ENCODE data around the gene EVI2A. TPM values are rescaled to one million over a fixed set of nuclear protein-coding genes. Genes with fewer than 3 reads are reported as not detected.

The EVI2A gene
- total and polyA plus RNA-seq, 9 of the 15 experiments (the other 6 are each of a cell fraction or from before 2014, with no cell fraction given) = 0.06 to 0.37 (median 0.15) TPM; not detected in 3

GRCh38 chr17:31308372-31309334, 12.8 kb downstream of the EVI2A start:
- BruUV-seq (replicated peaks) = no TSS peak
- Histone ChIP-seq H3K27ac (ENCODE audit: extremely low read depth, low read depth, low read length) (peak overlapping the region; percentile 1; the same call in 1 of the 3 replicates), H3K79me2 (ENCODE audit: control insufficient read depth, insufficient read depth, low read length) (peaks cover 5% of the 10 kb centered on the region; the same call in 2 of the 3 replicates), H3K9me1 (ENCODE audit: control insufficient read depth, insufficient read depth, low read length) (no peaks in the 10 kb centered on the region), H3K27me3 (ENCODE audit: control insufficient read depth in 2 of 2, insufficient read depth in 2 of 2, low read length in 2 of 2) (no peaks in the 10 kb centered on the region), H4K20me1 (replicated peaks; ENCODE audit: control insufficient read depth, insufficient read depth, low read length) (peaks cover 7% of the 10 kb centered on the region; the same call in 1 of the 2 replicates), H3K9me3 (replicated peaks; ENCODE audit: control insufficient read depth, insufficient read depth, low read depth, low read length) (no peaks in the 10 kb centered on the region), H3K36me3 (ENCODE audit: control insufficient read depth, insufficient read depth, low read length) (no peaks in the 10 kb centered on the region), H2AFZ (ENCODE audit: low read depth, low read length) (no peak overlapping the region), H3K4me3 (no peak overlapping the region), H3K4me1 (replicated peaks in 1 of 2; ENCODE audit: control insufficient read depth in 2 of 2, insufficient read depth in 2 of 2, low read length in 2 of 2) (peaks cover 12% of the 10 kb centered on the region in 2 experiments; a peak in 4 of 5 replicates), H3K9ac (ENCODE audit: insufficient read depth in 1 of 2, low read depth in 2 of 2, low read length in 2 of 2) (no peak overlapping the region), H3K4me2 (ENCODE audit: insufficient read depth, low read length) (no peak overlapping the region; the same call in 1 of the 2 replicates)
- POLR2A ChIA-PET = no interaction called here
- FAIRE-seq = peak; percentile 69
- peak in 2 of 4 experiments; percentile 16 to 57 for DNase-seq (ENCODE audit: extremely low read depth in 1 of 4, low spot score in 3 of 4)
- in situ Hi-C loops (cut with MboI) (no loop called here), intact Hi-C loops (cut with micrococcal nuclease) (no loop called here)
- ATAC-seq = peak; percentile 70
- WGBS (ENCODE audit: insufficient coverage, low coverage, missing lambda C conversion rate) = 3% methylated on average over 4 of the region's 5 CpGs
- CTCF ChIA-PET (ENCODE audit: low intra/inter-chr PET ratio) = no interaction called here
- TF ChIP-seq SMARCC2 (IDR thresholded peaks at IDR 0.05; ENCODE audit: low read depth) (0 out of 2 replicates have a peak, but pooled peaks have one; percentile 27), SETDB1 (IDR thresholded peaks at IDR 0.05; ENCODE audit: low read length) (no peak), ETV6 (IDR thresholded peaks at IDR 0.05; ENCODE audit: borderline replicate concordance in 1 of 2, low read depth in 2 of 2, low read length in 1 of 2) (no peak), ETV6 (CRISPR knock-in tag; IDR thresholded peaks at IDR 0.05; ENCODE audit: borderline replicate concordance) (no peak), HDAC3 (IDR thresholded peaks at IDR 0.05; ENCODE audit: borderline replicate concordance, partially characterized antibody) (no peak), TEAD1 (CRISPR knock-in tag; IDR thresholded peaks at IDR 0.05) (no peak), SMARCA5 (IDR thresholded peaks at IDR 0.05) (peak; percentile 53; the same call in 1 of the 2 replicates), THRB (CRISPR knock-in tag; conservative IDR thresholded peaks at IDR 0.05) (0 out of 2 replicates have a peak, but pooled peaks have one; percentile 35), GATA2 (CRISPR knock-in tag; IDR thresholded peaks at IDR 0.05) (no peak), ZNF75A (CRISPR knock-in tag; IDR thresholded peaks at IDR 0.05) (no peak), NR4A1 (CRISPR knock-in tag; IDR thresholded peaks at IDR 0.05) (no peak), NR4A1 (tag; IDR thresholded peaks at IDR 0.05) (no peak), ZFPM2 (CRISPR knock-in tag; IDR thresholded peaks at IDR 0.05) (no peak), TEAD4 (IDR thresholded peaks at IDR 0.05; ENCODE audit: low read length) (peak; percentile 78), TEAD4 (CRISPR knock-in tag; IDR thresholded peaks at IDR 0.05; ENCODE audit: borderline replicate concordance) (no peak), KLF16 (IDR thresholded peaks at IDR 0.05) (peak; percentile 54; the same call in 1 of the 2 replicates), HMGN3 (IDR thresholded peaks at IDR 0.05; ENCODE audit: borderline replicate concordance, extremely low read depth, insufficient read length, low read depth, low read length) (no peak), CXXC5 (CRISPR knock-in tag; IDR thresholded peaks at IDR 0.05) (0 out of 2 replicates have a peak, but pooled peaks have one; percentile 36)
- TF ChIP-seq, protein P1, sequence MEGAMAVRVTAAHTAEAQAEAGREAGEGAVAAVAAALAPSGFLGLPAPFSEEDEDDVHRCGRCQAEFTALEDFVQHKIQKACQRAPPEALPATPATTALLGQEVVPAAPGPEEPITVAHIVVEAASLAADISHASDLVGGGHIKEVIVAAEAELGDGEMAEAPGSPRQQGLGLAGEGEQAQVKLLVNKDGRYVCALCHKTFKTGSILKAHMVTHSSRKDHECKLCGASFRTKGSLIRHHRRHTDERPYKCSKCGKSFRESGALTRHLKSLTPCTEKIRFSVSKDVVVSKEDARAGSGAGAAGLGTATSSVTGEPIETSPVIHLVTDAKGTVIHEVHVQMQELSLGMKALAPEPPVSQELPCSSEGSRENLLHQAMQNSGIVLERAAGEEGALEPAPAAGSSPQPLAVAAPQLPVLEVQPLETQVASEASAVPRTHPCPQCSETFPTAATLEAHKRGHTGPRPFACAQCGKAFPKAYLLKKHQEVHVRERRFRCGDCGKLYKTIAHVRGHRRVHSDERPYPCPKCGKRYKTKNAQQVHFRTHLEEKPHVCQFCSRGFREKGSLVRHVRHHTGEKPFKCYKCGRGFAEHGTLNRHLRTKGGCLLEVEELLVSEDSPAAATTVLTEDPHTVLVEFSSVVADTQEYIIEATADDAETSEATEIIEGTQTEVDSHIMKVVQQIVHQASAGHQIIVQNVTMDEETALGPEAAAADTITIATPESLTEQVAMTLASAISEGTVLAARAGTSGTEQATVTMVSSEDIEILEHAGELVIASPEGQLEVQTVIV (CRISPR knock-in tag; IDR thresholded peaks at IDR 0.05; ENCODE audit: borderline replicate concordance) = no peak
